Measurements from ENCODE around the gene SPTLC1. TPM values are rescaled to one million over a fixed set of nuclear protein-coding genes. Genes with fewer than 3 reads are reported as not detected.

SPTLC1 gene
- total and polyA plus RNA-seq, 2 of the 8 experiments (the other 6 are each of a cell fraction or from before 2014, with no cell fraction given), result 34.2 to 62.1 TPM

DNA sequence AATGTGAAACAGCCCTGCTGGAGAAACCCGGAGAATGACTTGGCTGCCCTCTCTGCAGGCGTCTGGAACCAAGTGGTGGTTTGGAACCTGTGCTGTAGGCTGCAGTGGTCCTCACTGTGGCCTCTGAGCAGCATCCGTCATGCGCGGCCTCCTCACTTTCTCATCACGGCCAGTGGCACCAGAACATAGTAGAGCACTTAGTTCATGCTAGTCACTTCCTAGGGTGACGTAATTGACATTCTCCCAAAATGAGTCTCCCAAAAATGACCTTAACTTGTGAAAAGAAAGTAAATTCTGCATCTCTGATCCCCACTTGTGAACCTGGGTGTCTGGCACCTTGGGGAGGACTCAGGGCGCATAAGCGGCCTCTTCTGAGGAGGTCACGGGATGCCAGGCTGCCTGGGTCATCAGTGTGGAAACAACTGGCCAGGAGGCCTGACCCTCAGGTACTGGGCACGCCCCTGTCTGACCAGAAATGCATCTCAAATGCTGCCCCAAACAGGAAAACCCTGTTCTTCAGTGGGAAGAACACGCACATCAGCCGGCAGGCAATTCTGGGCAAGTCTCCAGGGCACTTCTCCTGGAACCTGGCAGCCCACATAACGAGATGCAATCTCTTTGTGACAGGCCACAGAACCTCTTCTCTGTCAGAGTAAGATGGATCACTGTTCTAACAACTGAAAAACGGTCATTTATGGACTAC lies 36.6 kb upstream of the SPTLC1 start (continued):
- TF ChIP-seq, protein P1, sequence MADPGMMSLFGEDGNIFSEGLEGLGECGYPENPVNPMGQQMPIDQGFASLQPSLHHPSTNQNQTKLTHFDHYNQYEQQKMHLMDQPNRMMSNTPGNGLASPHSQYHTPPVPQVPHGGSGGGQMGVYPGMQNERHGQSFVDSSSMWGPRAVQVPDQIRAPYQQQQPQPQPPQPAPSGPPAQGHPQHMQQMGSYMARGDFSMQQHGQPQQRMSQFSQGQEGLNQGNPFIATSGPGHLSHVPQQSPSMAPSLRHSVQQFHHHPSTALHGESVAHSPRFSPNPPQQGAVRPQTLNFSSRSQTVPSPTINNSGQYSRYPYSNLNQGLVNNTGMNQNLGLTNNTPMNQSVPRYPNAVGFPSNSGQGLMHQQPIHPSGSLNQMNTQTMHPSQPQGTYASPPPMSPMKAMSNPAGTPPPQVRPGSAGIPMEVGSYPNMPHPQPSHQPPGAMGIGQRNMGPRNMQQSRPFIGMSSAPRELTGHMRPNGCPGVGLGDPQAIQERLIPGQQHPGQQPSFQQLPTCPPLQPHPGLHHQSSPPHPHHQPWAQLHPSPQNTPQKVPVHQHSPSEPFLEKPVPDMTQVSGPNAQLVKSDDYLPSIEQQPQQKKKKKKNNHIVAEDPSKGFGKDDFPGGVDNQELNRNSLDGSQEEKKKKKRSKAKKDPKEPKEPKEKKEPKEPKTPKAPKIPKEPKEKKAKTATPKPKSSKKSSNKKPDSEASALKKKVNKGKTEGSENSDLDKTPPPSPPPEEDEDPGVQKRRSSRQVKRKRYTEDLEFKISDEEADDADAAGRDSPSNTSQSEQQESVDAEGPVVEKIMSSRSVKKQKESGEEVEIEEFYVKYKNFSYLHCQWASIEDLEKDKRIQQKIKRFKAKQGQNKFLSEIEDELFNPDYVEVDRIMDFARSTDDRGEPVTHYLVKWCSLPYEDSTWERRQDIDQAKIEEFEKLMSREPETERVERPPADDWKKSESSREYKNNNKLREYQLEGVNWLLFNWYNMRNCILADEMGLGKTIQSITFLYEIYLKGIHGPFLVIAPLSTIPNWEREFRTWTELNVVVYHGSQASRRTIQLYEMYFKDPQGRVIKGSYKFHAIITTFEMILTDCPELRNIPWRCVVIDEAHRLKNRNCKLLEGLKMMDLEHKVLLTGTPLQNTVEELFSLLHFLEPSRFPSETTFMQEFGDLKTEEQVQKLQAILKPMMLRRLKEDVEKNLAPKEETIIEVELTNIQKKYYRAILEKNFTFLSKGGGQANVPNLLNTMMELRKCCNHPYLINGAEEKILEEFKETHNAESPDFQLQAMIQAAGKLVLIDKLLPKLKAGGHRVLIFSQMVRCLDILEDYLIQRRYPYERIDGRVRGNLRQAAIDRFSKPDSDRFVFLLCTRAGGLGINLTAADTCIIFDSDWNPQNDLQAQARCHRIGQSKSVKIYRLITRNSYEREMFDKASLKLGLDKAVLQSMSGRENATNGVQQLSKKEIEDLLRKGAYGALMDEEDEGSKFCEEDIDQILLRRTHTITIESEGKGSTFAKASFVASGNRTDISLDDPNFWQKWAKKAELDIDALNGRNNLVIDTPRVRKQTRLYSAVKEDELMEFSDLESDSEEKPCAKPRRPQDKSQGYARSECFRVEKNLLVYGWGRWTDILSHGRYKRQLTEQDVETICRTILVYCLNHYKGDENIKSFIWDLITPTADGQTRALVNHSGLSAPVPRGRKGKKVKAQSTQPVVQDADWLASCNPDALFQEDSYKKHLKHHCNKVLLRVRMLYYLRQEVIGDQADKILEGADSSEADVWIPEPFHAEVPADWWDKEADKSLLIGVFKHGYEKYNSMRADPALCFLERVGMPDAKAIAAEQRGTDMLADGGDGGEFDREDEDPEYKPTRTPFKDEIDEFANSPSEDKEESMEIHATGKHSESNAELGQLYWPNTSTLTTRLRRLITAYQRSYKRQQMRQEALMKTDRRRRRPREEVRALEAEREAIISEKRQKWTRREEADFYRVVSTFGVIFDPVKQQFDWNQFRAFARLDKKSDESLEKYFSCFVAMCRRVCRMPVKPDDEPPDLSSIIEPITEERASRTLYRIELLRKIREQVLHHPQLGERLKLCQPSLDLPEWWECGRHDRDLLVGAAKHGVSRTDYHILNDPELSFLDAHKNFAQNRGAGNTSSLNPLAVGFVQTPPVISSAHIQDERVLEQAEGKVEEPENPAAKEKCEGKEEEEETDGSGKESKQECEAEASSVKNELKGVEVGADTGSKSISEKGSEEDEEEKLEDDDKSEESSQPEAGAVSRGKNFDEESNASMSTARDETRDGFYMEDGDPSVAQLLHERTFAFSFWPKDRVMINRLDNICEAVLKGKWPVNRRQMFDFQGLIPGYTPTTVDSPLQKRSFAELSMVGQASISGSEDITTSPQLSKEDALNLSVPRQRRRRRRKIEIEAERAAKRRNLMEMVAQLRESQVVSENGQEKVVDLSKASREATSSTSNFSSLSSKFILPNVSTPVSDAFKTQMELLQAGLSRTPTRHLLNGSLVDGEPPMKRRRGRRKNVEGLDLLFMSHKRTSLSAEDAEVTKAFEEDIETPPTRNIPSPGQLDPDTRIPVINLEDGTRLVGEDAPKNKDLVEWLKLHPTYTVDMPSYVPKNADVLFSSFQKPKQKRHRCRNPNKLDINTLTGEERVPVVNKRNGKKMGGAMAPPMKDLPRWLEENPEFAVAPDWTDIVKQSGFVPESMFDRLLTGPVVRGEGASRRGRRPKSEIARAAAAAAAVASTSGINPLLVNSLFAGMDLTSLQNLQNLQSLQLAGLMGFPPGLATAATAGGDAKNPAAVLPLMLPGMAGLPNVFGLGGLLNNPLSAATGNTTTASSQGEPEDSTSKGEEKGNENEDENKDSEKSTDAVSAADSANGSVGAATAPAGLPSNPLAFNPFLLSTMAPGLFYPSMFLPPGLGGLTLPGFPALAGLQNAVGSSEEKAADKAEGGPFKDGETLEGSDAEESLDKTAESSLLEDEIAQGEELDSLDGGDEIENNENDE (IDR thresholded peaks at IDR 0.05; ENCODE audit: insufficient replicate concordance, low read length), result no peak
- no peak for TF ChIP-seq ZNF274 (IDR thresholded peaks at IDR 0.05; ENCODE audit: borderline replicate concordance, extremely low read depth, low read length)
- TF ChIP-seq BRCA1 (IDR thresholded peaks at IDR 0.05; ENCODE audit: low read depth, low read length), result no peak
- no peak for TF ChIP-seq KDM1A (IDR thresholded peaks at IDR 0.05; ENCODE audit: borderline replicate concordance, low read length)
- TF ChIP-seq EGR1 (IDR thresholded peaks at IDR 0.05; ENCODE audit: borderline replicate concordance, low read depth, low read length), result no peak
- TF ChIP-seq SUZ12 (IDR thresholded peaks at IDR 0.05; ENCODE audit: low read length), result no peak
- no peak for TF ChIP-seq TCF12 (IDR thresholded peaks at IDR 0.05; ENCODE audit: low read depth, low read length)
- no peak for TF ChIP-seq CREB1 (IDR thresholded peaks at IDR 0.05)
- TF ChIP-seq ATF2 (IDR thresholded peaks at IDR 0.05; ENCODE audit: low read length), result no peak
